Mesothelial cell of epicardium (in vitro differentiated cells): ENCODE data around the gene RAI1. TPM values are rescaled to one million over a fixed set of nuclear protein-coding genes. Genes with fewer than 3 reads are reported as not detected.

Experiments used
- DNase-seq, 2 experiments: peaks; one replicate each; pipeline ENCODE4 v3.0.0; 2021; ENCODE audit warnings: low spot score in 2 of 2; ENCODE audit not compliant: unreplicated experiment in 2 of 2
- H3K27ac Mint-ChIP-seq: 2 replicates; pipeline ENCODE4 v1.8.0; 2021; ENCODE audit warnings: mixed read lengths
- H3K27me3 Mint-ChIP-seq: 2 replicates; pipeline ENCODE4 v1.8.0; 2021; ENCODE audit warnings: low read depth, mixed read lengths
- H3K36me3 Mint-ChIP-seq: 2 replicates; pipeline ENCODE4 v1.8.0; 2021; ENCODE audit warnings: mixed read lengths
- H3K4me1 Mint-ChIP-seq: 2 replicates; pipeline ENCODE4 v1.8.0; 2021; ENCODE audit warnings: mixed read lengths
- H3K4me3 Mint-ChIP-seq: 2 replicates; pipeline ENCODE4 v1.8.0; 2021; ENCODE audit warnings: mild to moderate bottlenecking, moderate library complexity, mixed read lengths
- H3K9me3 Mint-ChIP-seq: 2 replicates; pipeline ENCODE4 v1.8.0; 2021; ENCODE audit warnings: mixed read lengths
- CTCF ChIP-seq: fragments of 200-600 bp; sonication (generic); IDR thresholded peaks from one replicate; pipeline ENCODE4 v1.5.0; 2021; ENCODE audit warnings: antibody characterized with exemption; ENCODE audit not compliant: unreplicated experiment
- total RNA-seq: library from RNA; stranded (reverse); gene quantifications from 3 replicates; pipeline ENCODE4 v1.2.1, GENCODE V29; 2021

RAI1 gene
- total RNA-seq, 1 donor from 2014 or later, result 137 TPM

- H3K27ac Mint-ChIP-seq, result peak overlapping the region; percentile 98
These were observed 18.2 kb downstream of the RAI1 start for GRCh38 chr17:17699491-17699890.

GRCh38 chr17:17700251-17700969, 19.2 kb downstream of the RAI1 start:
- peak overlapping the region; percentile 98 for H3K27ac Mint-ChIP-seq
- DNase-seq, result no peak
- H3K4me1 Mint-ChIP-seq, result peaks cover 74% of the 10 kb centered on the region
- no peaks in the 10 kb centered on the region for H3K9me3 Mint-ChIP-seq
- H3K4me3 Mint-ChIP-seq, result peak overlapping the region; percentile 47
- H3K36me3 Mint-ChIP-seq, result peaks cover 12% of the 10 kb centered on the region
- TF ChIP-seq CTCF, result no peak
- H3K27me3 Mint-ChIP-seq, result no peaks in the 10 kb centered on the region

More at GRCh38 chr17:17699491-17699890, 18.2 kb downstream of the RAI1 start:
- no peak for DNase-seq
- H3K9me3 Mint-ChIP-seq, result no peaks in the 10 kb centered on the region
- peak overlapping the region; percentile 38 for H3K4me3 Mint-ChIP-seq
- peaks cover 78% of the 10 kb centered on the region for H3K4me1 Mint-ChIP-seq
- H3K27me3 Mint-ChIP-seq, result no peaks in the 10 kb centered on the region
- no peak for TF ChIP-seq CTCF
- peaks cover 5% of the 10 kb centered on the region for H3K36me3 Mint-ChIP-seq

- peaks cover 12% of the 10 kb centered on the region for H3K36me3 Mint-ChIP-seq
- no peak for TF ChIP-seq CTCF
- peaks cover 71% of the 10 kb centered on the region for H3K4me1 Mint-ChIP-seq
- no peaks in the 10 kb centered on the region for H3K27me3 Mint-ChIP-seq
- H3K9me3 Mint-ChIP-seq, result no peaks in the 10 kb centered on the region
- H3K4me3 Mint-ChIP-seq, result peak overlapping the region; percentile 47
- DNase-seq, result no peak
- peak overlapping the region; percentile 75 for H3K27ac Mint-ChIP-seq
These were observed 19.9 kb downstream of the RAI1 start for GRCh38 chr17:17701112-17701511.

- Mint-ChIP-seq H3K9me3 (no peaks in the 10 kb centered on the region), H3K27me3 (no peaks in the 10 kb centered on the region), H3K36me3 (peaks cover 12% of the 10 kb centered on the region), H3K4me1 (peaks cover 71% of the 10 kb centered on the region), H3K4me3 (peak overlapping the region; percentile 50), H3K27ac (peak overlapping the region; percentile 80)
- DNase-seq, result no peak
- TF ChIP-seq CTCF, result no peak
These were observed 20.4 kb downstream of the RAI1 start for GRCh38 chr17:17701658-17702057.

GRCh38 chr17:17702449-17703139, 21.3 kb downstream of the RAI1 start:
- TF ChIP-seq CTCF, result no peak
- no peak for DNase-seq
- Mint-ChIP-seq H3K4me3 (no peak overlapping the region), H3K4me1 (peaks cover 71% of the 10 kb centered on the region), H3K36me3 (peaks cover 12% of the 10 kb centered on the region), H3K27me3 (no peaks in the 10 kb centered on the region), H3K27ac (peak overlapping the region; percentile 78), H3K9me3 (no peaks in the 10 kb centered on the region)
